GM21825 (cell line): Measurements from ENCODE around the gene XPO1.
"Not testable (repeated sequence)": the region's sequence is repeated elsewhere in the genome, so short reads cannot be mapped to it uniquely, and the experiment has no call there.

Source experiments
- ATAC-seq: cut with Tn5 transposase; IDR thresholded peaks from one replicate; pipeline ENCODE4 v1.9.1; 2021; ENCODE audit warnings: mild to moderate bottlenecking, moderate library complexity; ENCODE audit not compliant: unreplicated experiment

Gene XPO1

DNA sequence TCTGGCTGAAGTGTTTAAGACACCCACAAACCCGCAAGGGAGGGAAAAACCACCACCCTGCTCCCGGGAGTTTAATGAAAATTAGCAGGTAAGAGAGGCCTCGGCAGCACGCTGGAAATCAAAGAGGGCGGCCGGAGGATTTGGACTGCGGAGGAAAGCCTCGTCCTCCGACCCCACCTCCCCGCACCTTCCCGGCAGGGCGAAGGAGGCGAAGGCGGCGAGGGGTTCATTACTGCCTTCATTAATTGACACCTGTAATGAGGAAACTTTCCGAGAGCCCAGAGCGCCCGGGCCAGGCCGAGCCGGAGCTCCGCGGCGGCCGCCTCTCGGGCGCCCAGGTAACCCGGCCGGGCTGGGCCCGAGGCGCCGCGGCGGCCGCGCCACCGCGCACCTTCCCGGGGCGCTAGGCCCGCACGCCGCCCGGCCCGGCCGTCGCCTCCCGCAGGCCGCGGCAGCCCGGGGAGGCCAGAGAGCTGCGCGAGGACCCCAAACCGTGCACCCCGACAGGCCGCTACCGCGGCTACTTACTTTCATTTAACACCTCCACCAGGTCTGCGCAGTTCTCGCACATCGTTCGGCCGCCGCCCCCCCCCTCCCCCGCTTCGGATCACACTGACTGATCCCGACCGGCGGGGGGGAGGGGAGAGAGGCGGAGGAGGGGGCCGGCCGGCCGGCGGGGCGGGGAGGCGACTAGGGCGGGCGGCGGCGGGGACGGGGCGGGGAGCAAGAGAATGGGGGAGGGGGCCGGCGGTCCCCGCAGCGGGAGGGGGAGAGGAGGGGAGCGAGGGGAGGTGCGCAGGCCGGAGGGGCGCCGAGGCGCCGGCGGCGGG lies 67.8 kb downstream of the XPO1 start:
- ATAC-seq = peak; percentile 25

DNA sequence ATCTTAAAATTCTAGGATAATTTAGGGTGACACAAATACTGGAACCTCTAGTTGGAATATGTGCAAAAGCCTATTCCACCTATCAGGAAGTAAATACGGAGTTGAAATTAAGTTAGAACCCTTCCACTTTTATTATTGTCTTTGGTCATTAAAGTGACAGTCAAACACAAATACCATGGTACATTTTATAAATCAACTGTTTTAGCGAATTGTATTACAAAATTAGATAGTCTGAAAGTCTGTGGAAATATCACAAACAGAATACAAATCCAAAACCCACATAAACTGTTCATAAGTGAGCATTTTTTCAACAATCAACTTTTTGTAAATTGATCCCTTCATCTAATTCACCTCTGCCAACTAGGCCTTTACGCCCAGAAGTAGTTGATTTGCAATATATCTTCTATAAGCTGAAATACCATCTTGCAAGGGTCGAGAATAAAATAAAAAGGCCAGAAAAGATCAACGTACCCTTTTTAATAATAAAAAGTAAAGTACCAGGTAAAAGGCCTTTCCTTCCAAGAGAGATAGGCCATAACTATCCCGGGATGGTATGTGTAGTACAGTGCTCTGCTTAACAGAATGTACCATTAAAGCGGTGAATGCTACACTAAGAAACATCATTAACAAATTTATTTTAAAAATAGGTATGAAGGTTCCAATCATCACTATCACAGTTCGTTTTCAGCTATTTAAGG lies 68.6 kb downstream of the XPO1 start:
- no peak for ATAC-seq

DNA sequence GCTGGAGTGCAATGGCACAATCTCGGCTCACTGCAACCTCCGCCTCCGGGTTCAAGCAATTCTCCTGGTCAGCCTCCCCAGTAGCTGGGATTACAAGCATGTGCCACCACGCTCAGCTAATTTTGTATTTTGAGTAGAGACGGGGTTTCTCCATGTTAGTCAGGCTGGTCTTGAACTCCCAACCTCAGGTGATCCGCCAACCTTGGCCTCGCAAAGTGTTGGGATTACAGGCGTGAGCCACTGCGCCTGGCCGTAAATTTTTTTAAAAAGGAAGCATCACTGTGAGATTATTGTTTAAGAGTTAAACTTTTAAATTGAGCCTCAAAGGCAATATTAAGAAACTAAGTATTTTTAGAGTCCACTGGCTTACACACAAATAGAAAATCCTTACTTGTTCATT lies 69.9 kb downstream of the XPO1 start:
- ATAC-seq = not testable (repeated sequence)

DNA sequence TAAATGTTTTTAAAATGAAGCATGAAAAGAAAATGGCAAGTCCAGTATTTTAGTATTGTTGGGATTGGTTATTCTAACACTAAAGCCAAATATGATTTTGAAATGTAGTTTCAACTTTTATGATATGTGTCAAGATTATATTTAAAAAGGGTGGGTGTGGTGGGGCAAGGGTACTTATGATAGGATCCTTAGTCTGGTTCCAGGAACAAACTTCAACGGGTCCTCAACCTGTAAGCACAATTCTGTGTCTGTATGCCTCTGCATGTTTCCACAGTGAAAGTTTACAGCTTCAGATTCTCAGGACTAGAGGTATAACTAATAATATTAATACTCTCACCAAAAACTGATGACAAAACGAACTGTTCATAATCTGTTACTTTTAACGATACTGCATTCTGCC lies 73.1 kb downstream of the XPO1 start:
- ATAC-seq = no peak

DNA sequence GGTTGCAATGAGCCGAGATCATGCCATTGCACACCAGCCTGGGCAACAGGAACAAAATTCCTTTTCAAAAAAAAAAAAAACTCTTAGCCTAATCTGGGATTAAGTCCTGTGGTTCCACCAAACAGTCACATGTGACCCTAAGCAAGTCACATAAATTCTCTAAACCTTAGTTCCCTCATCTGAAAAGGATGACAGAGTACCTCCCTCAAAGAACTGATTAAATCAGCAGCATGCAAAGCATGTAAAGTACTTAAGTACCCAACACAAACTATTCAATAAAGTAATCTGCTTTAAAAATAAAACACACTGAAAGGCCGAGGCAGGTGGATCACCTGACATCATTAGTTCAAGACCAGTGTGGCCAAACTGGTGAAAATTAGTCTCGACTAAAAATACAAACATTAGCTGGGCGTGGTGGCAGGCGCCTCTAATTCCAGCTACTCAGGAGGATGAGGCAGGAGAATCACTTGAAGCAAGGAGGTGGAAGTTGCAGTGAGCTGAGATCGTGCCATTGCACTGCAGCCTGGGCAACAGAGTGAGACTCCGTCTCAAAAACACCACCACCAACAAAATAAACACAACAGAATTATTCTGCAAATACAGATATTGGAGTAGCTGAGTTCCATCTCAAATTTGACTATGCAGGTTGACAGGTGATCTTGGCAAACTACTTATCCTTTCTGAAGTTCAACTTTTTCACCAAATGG lies 74.2 kb downstream of the XPO1 start:
- peak; percentile 17 for ATAC-seq

DNA sequence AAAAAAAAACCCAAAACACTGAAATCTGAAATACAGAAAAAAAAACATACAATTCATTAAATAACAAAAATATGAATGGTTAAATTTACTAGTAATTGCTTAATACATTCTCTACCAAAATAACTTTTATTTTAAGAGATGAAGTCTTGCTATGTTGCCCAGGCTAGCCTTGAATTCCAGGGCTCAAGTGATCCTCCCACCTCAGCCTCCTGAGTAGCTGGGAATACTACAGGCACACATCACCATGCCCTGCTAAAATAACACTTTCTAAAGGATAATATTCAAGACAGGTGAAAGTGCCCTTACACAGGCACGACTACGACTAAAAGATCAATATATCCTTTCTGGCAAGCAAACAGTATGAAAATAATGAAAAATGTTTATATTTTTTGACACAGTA lies 76.8 kb downstream of the XPO1 start:
- no peak for ATAC-seq

DNA sequence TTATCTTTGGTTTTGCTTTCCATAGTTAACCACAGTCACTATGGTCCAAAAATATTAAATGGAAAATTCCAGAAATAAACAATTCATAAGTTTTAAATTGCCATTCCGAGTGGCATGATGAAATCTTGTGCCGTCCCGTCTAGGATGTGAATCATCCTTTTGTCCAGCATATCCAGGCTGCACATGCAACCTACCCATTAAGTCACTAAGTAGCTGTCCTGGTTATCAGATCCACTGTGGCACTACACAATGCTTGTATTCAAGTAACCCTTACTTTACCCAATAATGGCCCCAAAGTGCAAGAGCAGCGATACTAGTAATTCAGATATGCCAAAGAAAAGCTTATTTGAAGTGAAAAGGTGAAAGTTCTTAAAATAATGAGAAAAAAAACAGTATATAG lies 78.0 kb downstream of the XPO1 start:
- no peak for ATAC-seq

DNA sequence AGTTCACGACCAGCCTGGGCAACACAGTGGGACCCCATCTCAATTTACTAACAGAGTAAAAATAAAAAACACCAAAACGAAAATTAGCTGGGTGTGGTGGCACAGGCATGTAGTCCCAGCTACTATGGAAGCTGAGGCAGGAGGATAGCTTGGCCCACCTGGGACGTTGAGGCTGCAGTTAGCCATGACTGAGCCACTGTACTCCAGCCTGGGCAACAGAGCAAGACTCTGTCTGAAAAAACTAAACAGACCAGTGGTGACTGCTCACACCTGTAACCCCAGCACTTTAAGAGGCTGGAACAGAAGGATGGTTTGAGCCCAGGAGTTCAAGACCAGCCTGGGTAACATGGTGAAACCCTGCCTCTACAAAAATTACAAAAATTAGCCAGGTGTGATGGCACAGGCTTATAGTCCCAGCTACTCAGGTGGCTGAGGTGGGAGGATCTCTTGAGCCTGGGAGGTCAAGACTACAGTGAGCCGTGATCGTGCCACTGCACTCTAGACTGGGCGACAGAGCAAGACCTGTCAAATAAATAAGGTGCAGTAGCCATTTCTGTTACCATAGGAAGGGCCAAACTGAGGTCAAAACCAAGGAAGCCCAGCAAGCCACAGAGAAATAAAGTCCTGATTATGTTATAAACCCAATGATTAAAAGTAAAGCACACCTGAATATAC lies 81.3 kb downstream of the XPO1 start:
- no peak for ATAC-seq

DNA sequence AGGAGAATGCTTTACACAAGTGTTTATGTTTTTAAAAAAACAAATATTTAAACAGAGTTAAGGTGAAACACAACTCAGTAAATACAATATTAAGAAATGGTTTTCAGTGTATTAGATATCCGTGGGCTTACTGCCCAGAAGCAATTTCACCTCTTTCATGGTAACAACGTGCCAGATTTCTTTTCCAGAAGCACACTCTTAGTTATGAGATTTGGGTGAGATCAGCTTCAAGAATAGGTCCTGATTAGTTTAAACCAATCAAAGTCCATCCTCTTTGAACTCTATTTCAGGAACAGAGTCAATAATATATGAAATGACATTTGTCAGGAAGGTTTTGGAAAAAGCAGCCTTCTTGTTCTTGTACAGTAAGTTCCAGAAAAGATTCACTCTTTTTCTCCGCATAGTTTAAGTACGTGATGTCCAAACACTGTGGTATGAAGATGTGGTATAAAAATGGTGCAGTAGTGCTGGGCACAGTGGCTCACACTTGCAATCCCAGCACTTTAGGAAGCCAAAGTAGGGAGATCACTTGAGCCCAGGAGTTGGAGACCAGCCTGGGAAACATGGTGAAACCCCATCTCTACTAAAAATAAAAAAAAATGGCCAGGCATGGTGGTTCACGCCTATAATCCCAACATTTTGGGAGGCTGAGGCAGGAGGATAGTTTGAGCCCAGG lies 81.9 kb downstream of the XPO1 start:
- ATAC-seq = no peak

DNA sequence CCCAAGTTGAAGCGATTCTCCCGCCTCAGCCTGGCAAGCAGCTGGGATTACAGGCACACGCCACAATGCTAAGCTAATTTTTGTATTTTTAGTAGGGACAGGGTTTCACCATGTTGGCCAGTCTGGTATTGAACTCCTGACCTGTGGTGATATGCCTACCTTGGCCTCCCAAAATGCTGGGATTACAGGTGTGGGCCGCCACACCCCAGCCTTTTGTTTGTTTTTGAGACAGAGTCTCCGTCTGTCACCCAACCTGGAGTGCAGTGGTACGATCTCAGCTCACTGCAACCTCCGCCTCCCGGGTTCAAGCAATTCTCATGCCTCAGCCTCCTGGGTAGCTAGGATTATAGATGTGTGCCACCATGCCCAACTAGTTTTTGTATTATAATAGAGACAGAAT lies 83.2 kb downstream of the XPO1 start:
- not testable (repeated sequence) for ATAC-seq

DNA sequence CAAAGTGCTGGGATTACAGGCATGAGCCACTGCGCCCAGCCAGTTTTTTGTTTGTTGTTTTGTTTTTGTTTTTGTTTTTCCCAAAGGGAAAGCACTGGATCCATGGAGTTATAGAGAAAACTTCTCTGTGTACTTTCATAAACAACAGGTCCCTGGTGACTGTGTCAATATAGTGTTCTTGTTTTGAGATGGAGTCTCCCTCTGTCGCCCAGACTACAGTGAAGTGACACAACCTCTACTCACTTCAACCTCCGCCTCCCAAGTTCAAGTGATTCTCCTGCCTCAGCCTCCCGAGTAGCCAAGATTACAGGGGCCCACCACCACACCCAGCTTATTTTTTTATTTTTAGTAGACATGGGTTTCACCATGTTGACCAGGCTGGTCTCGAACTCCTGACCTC lies 83.8 kb downstream of the XPO1 start:
- no peak for ATAC-seq

DNA sequence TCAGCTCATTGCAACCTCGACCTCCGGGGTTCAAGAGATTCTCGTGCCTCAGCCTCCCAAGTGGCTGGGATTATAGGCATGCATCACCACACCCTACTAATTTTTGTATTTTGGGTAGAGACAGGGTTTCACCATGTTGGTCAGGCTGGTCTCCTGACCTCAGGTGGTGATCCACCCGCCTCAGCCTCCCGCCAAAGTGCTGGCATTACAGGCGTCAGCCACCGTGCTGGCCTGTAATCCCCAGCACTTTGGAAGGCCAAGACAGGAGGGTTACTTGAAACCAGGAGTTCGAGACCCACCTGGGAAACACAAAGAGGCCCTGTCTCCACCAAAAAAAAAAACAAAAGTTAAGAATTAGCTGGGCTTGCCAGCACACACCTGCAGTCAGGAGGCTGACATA lies 85.8 kb downstream of the XPO1 start:
- no peak for ATAC-seq

DNA sequence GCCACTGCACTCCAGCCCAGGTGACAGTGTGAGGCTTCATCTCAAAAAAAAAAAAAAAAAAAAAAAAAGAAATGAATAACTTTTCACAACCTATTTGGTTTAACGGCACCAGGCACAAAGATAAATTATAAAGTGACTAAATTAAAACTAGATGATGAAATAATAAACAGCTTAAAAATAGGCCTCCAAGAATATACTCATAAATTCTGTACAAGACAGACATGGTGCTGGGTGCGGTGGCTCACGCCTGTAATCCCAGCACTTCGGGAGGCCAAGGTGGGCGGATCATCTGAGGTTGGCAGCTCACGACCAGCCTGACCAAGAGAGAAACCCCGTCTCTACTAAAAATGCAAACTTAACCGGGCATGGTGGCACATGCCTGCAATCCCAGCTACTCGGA lies 87.0 kb downstream of the XPO1 start:
- ATAC-seq = no peak

DNA sequence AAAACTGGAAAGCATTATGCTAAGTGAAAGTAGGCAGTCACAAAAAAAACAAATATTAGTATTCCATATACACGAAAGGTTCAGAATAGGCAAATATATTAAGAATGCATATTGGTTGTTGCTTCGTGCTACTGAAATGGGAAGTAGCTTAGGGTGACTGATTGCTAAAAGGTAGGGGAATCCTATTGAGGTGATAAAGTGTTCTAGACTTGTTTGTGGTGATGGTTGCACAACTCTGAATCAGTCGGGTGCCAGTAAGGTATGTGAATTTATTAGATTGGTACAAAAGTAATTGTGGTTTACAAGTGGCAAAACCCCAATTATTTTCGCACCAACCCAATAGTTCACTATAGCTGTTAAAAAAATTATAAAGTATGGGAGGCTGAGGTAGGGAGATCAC lies 88.0 kb downstream of the XPO1 start:
- ATAC-seq = no peak

DNA sequence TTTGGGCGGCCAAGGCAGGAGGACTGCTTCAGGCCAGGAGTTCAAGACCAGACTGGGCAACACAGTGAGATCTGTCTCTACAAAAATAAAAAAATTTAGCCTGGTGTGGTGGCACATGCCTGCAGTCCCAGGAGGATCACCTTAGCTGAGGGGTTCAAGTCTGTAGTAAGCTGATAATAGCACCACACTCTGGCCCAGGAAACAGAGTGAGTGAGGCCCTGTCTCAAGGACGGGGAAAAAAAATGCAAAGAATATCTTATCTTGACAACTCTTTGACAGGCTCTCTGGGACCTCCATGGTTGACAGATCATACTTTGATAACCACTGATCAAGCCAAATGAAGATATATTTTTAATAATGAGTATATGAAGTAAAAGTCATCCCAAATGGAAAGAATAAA lies 89.9 kb downstream of the XPO1 start:
- no peak for ATAC-seq

DNA sequence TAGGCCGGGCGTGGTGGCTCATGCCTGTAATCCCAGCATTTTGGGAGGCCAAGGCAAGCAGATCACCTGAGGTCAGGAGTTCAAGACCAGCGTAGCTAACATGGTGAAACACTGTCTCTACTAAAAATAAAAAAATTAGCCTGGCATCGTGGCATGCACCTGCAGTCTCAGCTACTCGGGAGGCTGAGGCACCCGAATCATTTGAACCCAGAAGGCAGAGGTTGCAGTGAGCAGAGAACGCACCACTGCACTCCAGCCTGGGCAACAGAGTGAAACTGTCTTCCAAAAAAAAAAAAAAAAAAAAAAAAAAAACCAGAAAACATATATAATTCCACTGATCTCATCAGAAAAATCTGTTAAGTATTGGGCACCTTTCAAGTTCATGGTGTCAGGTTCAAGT lies 91.2 kb downstream of the XPO1 start:
- not testable (repeated sequence) for ATAC-seq

DNA sequence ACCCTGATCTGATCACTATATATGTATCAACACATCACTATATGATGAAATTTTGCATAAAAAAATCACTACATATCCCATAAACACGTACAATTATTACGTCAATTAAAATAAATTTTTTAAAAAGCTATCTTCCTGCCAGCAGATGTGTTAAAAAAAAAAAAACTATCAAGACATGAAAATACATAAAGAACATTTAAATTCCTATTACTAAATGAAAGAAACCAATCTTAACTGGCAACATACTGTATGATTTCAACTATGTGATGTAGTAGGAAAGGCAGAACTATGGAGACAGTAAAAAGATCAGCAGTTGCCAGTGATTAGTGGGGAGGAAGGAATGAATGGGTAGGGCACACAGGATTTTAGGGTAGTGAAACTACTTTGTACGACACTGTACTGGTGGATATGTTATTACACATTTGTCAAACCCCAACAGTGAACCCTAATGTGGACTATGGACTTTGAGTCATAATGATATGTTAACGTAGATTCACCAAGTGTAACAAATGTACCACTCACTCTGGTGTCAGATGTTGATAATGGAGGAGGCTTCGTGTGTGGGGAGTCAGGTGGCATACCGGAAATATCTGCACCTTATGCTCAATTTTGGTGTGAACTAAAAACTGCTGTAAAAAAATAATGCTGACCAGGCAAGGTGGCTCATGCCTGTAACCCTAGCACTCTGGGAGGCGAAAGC lies 94.7 kb downstream of the XPO1 start:
- ATAC-seq = peak; percentile 77

DNA sequence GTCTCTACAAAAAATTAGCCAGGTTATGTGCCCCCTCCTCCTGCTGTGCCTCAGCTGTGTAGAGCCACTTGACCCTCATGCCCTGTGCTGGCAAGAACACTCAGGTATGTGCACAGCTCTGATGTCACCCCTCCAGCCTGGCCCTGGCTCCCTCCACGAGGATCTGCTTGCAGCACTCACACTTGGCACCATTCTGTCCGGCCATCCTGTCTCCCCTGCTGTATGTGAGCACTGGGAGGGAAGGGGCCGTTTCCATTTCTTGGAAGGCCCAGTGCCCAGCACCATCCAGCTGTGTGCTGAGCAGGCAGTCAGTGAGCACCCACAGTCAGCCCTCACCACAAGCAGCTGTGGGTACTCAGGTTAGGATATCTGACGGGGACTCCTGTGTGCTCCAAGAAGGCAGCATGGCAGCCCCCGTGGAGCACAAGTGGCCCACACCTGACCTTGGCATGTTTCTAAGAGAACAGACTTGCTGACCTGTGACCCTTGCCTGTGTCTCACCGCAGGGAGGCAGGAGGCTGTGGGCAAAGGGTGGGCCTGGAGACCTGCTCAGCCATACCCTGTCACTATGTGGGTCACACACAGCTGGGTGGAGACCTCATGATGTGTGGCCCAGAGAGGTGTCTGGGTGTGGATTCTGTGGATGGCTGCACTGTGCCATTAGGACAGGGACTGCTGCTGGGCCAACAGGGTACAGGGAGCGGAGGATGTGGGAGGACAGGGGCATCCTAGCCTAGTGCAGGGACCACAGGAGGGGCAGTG lies 98.7 kb downstream of the XPO1 start:
- ATAC-seq = no peak

DNA sequence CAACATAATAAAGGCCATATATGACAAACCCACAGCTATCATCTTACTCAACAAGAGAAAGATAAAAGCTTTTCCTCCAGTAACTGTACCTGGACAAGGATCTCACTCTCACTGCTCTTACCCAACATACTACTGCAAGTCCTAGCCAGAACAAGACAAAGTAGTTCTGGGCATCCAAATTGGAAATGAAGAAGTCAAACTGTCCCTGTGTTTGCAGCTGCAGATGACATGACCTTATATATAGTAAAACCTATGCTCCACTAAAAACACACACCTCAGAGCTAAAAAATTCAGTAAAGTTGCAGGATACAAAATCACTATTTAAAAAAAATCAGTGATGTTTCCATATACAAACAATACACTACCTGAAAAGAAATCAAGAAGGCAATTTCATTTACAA lies 99.5 kb downstream of the XPO1 start:
- no peak for ATAC-seq
